CD4-positive, alpha-beta T cell treated with Interleukin-4 for 4 hours (primary cell): ENCODE results near the gene ZNF783.
"Not testable (repeated sequence)": the region's sequence is repeated elsewhere in the genome, so short reads cannot be mapped to it uniquely, and the experiment has no call there.

Source experiments
- DNase-seq: peaks from one replicate; pipeline ENCODE4 v3.0.0-alpha.2; 2020

The ZNF783 gene

DNA sequence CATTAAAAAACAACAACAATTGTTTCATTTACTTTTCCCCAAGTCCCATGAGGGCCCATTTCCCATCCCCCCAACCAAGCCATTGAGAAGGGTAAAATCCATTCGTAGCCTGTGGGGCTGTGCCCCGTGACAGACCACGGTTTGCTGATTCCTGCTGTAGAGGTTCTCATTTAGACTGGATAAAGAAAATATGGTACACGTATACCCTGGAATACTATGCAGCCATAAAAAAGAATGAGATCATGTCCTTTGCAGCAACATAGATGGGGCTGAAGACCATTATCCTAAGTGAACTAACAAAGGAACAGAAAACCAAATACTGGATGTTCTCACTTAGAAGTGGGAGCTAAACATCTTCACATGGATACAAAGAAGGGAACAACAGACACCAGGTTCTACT lies 44.9 kb downstream of the ZNF783 start:
- DNase-seq, result no peak

DNA sequence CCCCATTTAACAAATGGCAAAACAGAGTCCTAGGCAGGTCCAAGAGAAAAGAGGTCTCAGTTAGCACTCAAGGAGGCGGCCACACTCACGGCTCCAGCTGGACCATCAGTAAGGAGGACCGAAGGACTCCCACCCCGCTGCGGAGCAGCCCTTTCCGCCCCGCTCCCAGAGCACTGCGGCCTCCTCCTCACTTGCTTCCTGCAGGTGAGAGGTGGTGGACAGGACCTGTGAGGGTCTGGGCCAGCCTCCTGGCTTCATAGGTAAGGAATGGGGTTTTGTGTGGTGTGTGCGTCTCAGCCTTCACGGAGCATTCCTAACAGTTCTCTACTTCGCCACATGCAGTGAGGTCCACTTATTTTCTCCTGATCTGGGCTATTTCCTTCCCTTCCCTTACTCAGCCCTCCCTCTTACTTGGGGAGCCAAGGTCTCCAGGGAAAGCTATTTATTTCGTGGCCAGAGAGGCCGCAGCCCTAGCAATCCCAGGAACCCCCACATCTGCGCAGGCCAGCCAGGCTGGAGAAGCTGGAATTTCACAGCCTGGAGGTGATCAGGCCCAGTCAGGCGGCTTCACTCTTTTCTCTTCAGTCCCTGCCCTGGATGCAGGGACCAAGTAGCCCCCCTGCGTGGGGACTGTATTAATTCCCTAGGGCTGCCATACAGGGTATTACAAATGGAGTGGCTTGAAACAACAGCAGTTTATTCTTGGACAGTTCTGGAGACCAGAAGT lies 45.9 kb downstream of the ZNF783 start:
- no peak for DNase-seq

DNA sequence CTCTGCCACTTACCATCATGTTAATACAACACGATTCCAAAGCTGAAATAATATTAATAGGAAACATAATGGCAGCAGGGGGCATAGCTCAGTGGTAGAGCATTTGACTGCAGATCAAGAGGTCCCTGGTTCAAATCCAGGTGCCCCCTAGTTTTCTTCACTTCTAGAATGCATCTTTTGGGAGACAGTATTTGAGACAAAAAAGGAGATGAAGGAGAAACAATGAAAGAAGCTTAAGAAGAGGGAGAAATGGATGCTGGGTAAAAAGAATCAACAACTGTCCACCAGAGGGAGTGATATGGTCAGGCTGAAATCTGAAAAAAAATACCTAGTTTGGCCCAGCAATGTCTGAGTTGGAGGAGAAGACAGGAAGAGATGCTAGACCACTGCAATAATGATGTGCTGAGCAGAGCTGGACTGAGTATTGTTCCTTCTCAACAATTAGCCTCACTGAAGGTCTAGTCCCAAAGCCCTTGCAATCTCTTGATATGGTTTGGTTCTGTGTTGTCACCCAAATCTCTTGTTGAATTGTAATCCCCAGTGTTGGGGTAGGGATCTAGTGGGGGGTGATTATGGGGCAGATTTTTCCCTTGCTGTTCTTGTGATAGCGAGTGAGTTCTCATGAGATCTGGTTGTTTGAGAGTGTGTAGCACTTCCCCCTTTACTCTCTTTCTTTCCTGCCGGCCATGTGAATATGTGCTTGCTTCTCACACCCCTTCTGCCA lies 48.3 kb downstream of the ZNF783 start:
- DNase-seq, result peak; percentile 37

DNA sequence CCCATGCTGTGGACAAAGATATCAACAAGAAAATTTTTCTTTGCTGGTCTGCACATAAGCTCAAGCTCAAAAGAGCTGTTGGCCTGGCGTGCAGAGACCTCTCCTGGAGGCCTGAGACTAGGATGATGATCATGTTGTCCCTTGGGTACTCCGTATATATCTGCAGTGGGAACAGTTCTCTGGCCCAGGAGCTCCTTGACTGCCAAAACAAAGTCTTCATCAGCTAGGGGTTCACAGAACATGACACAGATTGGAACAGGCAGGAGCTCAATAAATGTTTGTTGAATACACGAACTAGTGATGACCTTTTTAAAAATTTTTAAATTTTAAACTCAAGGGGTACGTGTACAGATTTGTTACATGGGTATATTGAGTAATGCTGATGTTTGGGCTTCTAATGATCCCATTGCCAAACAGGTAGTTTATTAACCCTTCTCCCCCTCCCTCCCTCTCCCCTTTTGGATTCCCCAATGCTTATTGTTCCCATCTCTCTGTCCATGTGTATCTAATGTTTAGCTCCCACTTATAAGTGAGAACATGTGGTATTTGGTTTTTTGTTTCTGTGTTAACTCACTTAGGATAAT lies 49.1 kb downstream of the ZNF783 start:
- no peak for DNase-seq

DNA sequence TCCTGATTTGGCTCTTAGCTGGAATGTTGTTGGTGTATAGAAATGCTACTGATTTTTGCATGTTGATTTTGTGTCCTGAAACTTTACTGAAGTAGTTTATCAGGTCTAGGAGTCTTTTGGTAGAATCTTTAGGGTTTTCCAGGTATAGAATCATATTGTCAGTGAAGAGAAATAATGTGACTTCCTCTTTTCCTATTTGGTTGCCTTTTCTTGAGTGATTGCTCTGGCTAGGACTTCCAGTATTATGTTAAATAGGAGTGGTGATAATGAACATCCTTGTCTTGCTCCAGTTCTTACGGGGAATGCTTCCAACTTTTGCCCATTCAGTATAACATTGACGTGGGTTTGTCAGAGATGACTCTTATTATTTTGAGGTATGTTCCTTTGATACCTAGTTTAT lies 52.0 kb downstream of the ZNF783 start:
- DNase-seq, result no peak

DNA sequence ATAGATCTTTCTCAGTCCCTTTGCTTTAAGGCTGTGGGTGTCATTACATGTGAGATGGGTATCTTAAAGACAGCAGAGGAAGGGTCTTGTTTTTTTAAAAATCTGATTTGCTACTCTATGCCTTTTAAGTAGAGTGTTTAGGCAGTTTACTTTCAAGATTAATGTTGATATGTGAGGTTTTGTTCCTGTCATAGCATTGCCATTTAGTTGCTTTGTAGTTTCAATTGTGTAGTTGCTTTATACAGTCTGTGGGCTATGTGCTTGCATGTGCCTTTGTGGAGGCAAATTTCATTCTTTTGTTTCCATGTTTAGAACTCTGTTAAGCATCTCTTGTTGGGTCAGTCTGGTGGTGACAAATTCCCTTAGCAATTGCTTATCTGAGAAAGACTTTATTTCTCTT lies 54.6 kb downstream of the ZNF783 start:
- no peak for DNase-seq

DNA sequence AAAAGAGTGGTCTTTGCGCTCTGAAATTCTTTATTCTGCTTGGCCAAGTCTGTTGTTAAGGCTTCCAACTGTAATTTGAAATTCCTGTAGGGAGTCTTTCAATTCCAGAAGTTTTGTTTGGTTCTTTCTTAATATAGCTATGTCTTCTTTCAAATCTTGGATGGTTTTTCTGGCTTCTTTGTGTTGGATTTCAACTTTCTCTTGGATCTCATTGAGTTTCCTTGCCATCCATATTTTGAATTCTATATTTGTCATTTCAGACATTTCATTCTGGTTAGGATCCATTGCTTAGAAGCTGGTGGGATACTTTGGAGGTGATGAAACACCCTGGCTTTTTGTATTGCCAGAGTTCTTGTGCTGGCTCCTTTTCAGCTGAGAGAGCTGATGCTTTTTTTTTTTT lies 55.5 kb downstream of the ZNF783 start:
- DNase-seq, result no peak

DNA sequence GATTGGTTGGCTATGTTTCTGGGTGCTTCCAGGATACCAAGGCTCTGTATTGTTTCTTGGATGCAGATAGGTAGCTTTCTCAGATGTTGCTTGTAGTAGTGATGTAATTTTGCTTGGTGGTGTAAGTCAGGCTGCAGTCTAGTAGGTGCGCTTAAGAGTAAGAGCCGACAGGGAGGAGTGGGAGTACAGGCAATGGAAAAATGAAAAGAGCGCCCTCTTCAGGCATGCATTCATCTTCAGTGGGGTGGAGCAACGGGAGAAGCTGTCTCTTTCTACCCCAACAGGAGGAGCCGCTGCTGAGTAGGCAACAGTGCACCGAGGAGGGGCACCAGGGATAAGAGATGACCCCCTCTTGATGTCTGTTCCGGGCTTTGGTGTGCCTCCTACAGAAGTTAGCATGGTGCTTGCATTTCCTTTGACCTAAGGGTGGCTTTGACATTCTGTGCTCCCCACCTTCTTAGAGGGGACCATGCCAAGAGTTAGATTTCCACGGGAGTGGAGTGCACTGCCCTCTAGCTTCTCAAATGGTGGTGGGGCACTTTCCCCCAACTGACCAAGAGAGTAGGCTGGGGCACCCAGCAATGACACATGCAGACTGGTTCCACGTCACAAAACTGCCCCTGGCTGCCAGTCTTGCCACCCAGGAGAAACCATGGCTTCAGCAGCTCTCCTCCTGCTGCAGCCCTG lies 56.1 kb downstream of the ZNF783 start:
- DNase-seq, result no peak

DNA sequence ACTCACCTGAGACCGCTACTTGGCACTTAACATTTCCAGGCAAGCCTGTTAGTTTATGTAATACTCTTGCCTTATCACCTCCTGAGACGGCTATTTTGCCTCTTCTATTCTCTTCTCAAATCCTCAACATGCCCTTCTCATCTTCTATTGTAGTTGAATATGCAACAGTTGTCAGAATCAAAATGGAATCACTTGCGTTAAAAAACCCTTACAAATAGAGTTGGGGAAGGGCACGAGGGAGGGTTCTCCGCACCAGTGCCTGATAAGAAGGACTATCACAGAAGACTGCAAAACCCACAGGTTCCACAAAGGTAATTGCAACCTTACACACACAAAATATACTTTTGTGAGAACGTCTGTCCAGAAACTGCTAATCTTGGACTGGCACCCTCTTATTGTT lies 57.4 kb downstream of the ZNF783 start:
- DNase-seq, result no peak

DNA sequence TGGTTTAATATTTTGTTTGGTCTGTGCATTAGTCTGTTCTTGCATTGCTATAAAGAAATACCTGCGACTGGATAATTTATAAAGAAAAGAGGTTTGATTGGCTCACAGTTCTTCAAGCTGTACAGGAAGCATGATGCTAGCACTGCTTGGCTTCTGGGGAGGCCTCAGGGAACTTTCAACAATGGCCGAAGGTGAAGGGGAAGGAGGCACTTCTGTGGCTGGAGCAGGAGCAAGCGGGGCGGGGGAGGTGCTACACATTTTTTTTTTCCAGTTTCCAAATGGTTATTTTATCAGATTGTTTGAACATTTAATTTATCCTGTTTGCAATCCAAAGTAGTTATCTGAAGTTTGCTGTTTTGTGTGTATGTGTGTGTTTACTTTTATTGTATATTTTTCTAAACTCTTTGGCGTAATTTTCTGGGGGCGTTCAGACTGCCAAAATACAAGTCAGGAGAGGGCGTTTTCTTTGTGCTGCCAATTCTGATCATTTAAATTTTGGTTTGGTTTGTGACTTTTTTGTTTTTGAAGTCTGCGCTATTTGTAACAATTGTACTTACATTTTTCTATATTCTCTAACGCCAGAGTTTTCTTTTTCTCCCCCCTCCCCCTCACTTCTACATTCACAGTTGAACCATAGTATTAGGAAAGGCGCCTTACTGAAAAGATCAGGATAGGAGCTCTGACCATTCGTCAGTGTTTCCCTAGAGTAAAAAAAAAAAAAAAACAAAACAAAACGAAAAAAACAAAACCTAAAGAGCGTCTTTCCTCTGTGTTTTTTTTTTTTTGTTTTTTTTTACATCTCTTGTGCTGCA lies 58.5 kb downstream of the ZNF783 start:
- no peak for DNase-seq

DNA sequence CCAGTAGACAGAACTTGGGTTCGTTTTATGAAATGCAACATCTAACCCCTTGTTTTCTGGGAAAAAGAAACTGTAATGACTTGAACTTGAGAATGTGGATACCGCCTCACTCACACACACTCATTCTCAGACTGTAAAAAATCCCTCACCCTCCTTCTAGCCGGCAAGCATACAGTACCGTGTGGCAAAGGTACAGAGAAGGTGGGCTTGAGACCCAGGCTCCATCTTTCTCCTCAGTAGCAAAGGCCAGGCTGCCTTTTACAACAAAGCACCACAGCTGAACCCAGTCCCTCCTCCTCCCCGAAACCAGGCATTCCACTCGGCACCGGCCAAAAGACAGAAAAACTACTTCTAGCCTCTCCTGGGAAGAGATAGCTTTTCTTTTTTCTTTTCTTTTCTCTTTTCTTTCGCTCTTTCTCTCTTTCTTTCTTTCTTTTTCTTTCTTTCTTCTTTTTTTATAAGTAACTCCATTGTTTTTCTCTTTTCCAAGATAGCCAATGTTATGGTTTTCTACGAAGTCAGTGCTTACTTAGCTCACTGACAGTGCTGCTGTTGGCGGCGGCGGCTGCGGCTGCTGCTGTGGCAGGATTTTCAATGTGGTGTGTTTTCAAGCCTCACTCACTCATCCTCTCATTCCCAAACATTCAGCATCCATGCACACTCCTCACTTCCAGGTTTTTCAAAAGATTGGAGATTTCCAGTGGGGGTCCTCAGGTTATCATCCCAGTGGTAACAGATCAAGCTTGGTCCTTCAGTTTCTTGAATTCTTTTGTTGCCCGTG lies 59.3 kb downstream of the ZNF783 start:
- not testable (repeated sequence) for DNase-seq

DNA sequence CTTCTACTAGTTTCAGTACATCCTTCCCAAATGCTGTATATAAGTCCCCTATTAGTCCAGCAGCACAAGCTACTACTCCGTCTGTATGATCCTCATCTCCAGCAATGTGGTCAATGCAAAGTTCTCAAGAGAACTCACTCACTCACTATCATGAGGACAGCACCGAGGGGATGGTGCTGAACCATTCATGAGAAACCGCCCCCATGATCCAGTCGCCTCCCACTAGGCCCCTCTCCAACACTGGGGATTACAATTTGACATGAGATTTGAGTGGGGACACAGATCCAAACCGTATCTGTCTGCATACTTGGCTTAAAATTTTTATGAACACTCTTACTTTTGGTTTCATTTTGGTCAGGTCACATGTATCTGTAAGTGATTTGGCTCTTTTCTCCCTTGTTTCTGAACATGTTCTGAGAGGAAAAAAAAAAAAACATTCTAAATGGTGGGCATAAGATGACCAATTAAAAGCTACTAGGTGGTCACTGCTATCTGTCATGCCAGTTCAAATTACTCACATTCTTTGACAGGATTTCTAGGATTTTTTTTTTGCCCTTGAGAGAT lies 60.1 kb downstream of the ZNF783 start:
- DNase-seq, result no peak

DNA sequence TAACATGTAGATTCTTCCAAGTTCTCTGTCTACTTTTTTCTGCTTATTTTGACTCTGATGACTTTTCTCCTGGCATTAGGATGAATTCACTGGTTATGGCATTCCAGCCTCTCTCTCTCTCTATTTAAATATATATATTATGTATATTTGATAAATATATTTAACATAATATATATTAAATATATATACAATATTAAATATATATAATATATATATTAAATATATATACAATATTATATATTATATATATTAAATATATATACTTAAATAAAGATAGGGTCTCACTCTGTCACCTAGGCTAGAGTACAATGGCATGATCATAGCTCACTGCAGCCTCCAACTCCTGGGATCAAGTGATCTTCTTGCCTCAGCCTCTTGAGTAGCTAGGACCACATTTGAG lies 60.7 kb downstream of the ZNF783 start:
- DNase-seq, result no peak

DNA sequence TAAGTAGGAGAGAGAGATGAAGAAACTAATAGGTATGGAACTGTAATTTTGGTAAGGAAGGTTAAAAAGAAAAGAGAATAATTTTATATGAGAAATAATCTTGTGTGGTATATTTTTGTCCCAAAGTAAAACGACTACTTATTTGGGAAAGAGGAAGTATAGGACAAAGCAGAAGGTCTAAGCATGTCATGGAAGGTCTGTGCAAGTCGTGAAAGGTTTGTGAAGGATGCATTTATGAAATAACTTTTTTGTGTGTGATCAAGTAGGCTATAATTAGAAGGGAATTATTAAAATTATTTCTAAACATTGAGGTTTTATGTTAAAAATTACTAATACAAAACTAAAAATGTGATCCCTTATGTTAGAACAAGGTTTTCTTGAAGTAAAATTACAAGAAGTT lies 63.3 kb downstream of the ZNF783 start:
- no peak for DNase-seq

DNA sequence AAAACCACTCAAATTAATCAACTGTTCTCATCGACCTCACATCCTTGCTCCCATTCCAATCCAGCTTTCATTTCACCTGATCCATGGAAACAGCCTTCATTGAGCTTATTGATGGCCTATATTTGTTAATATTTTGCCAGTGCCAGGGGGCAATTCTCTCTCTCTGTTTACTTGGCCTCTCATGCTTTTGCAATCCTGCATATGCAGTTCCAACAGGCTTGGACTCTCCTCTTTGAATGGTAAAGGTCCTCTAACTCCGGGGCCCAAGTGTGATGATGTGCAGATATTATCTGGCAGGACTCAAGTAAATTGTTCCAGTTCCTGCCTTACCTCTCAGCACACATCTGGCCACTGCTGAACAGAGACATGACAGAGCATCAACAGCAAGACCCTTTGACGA lies 67.3 kb downstream of the ZNF783 start:
- DNase-seq, result no peak

DNA sequence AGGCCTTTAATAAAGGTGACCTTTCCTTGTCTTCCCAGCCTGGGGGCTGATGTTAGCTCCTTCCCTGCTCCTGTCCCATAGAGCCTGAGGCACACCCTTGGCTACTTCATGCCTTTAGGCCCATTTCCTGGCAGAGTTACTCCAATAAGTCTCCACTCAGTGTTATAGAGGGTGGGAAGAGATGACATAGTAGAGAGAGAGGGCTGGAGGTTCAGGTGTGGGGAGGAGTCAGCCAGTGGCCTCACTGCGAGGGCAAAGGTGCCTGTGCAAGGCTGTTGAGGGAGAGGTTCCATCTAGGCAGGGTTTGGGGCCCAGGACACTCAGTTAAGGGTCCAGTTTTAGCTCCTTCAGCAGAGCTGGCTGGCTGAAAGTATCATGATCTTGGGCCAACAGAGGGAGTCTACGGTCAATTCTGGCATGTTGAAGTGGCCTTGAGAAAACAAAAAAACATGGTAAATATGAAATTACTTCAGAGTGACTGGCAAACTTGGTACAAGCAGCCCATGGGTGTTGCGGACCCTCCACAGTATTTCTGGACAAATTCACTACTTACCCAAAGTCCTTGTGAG lies 67.9 kb downstream of the ZNF783 start:
- DNase-seq, result no peak

DNA sequence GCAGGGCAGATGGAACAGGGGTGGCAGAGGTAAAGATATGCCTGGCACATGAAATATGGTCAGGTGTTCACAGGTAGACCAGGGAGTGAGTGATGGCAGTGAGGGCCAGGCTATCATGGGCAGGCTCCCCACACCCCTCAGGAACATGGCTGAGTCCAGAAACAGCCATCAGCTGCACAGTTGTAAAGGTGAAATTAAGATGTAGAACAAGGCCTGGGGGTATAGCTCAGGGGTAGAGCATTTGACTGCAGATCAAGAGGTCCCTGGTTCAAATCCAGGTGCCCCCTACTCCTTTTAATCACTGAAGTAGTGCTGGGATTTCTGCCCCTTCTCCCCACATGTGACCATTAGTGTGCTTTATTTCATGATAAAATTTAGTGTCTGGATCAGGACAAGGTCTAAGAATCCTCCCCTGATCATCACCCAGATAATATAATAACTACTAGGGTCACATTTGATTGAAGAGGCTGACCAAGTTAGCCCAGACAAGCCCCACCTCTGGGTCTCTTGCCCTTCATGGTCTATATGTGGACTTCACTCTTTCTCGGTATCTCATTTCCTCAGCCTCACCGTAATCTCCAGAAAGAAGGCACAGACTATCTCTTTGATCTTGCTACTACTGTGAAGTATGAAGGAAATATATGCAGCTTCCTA lies 69.0 kb downstream of the ZNF783 start:
- no peak for DNase-seq

DNA sequence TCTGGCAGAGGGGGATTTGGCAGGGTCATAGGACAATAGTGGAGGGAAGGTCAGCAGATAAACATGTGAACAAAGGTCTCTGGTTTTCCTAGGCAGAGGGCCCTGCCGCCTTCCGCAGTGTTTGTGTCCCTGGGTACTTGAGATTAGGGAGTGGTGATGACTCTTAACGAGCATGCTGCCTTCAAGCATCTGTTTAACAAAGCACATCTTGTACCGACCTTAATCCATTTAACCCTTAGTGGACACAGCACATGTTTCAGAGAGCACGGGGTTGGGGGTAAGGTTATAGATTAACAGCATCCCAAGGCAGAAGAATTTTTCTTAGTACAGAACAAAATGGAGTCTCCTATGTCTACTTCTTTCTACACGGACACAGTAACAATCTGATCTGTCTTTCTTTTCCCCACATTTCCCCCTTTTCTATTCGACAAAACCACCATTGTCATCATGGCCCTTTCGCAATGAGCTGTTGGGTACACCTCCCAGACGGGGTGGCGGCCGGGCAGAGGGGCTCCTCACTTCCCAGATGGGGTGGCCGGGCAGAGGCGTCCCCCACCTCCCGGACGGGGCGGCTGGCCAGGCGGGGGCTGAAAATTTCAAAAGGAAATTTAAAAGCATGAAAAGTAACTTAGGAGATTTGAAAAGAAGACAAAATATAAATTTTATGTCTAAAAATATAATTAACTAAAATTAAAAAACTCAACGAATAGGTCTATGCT lies 70.8 kb downstream of the ZNF783 start:
- DNase-seq, result not testable (repeated sequence)

DNA sequence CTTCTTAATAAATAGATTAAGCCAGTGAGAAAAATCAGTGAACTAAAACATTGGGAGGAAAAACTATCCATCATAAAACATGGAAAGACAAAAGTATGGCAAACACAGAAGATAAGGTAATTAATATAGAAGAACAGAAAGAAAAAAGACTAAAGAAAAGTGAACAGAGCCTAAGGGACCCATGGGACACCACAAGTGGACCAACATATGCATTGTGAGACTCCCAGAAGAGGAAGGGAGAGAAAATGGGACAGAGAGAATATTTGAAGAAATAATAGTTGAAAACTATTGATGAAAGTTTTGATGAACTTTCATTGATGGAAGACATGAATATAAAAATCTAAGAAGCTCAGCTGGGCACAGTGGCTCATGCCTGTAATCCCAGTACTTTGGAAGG lies 71.3 kb downstream of the ZNF783 start:
- DNase-seq, result no peak

DNA sequence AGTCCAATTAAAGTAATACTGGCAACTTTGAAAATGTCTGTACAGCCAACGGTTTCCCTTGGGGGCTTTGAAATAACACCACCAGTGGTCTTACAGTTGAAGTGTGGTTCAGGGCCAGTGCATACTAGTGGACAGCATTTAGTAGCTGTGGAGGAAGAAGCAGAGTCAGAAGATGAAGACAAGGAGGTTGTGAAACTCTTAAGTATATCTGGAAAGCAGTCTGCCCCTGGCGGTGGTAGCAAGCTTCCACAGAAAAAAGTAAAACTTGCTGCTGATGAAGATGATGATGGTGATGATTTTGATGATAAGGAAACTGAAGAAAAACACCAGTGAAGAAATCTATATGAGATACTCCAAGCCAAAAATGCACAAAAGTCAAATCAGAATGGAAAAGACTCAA lies 72.2 kb downstream of the ZNF783 start:
- DNase-seq, result no peak
